K562 (cell line): ENCODE results near the gene ARID3C. TPM values are rescaled to one million over a fixed set of nuclear protein-coding genes. Genes with fewer than 3 reads are reported as not detected.

Experiments
- ARID3B ChIP-seq: fragments of 250-450 bp; sonication (Bioruptor Pico); IDR thresholded peaks from 2 replicates; pipeline ENCODE4 v1.4.0; 2020; ENCODE audit warnings: borderline replicate concordance
- ESRRB ChIP-seq: fragments of 250-450 bp; sonication (Bioruptor Pico); IDR thresholded peaks from 2 replicates; pipeline ENCODE4 v1.5.0; 2020; ENCODE audit warnings: mild to moderate bottlenecking, moderate library complexity, borderline replicate concordance
- NBN ChIP-seq: fragments of 450-650 bp; IDR thresholded peaks from 2 replicates; pipeline ENCODE4 v1.6.1; 2016; ENCODE audit warnings: low read depth, mild to moderate bottlenecking
- PHF20 ChIP-seq: fragments of 450-650 bp; IDR thresholded peaks from 2 replicates; pipeline ENCODE4 v1.6.1; 2018; ENCODE audit not compliant: partially characterized antibody
- PYGO2 ChIP-seq: fragments of 450-650 bp; IDR thresholded peaks from 2 replicates; pipeline ENCODE4 v1.6.1; 2016; ENCODE audit warnings: mild to moderate bottlenecking, missing genetic modification characterization, moderate library complexity, missing compliant biosample characterization
- RCOR1 ChIP-seq, 2 experiments: IDR thresholded peaks; 2 replicates each; pipeline ENCODE4 v1.6.1; 2012; ENCODE audit warnings: low read depth in 2 of 2, low read length in 2 of 2, borderline replicate concordance in 1 of 2, improper control_type of control experiment in 1 of 2
- SLC30A9 ChIP-seq: fragments of 250-450 bp; sonication (Bioruptor Pico); IDR thresholded peaks from 2 replicates; pipeline ENCODE4 v1.8.0; 2022; ENCODE audit warnings: mild to moderate bottlenecking, moderate library complexity
- SMARCE1 ChIP-seq: fragments of 450-650 bp; IDR thresholded peaks from 2 replicates; pipeline ENCODE4 v1.7.1; 2016; ENCODE audit warnings: mild to moderate bottlenecking
- SNRNP70 ChIP-seq: fragments of 200-400 bp; formaldehyde crosslinking; optimal IDR thresholded peaks from 2 replicates; pipeline ENCODE3; 2017; ENCODE audit warnings: low read depth, low read length
- SP1 ChIP-seq: sonication (generic); formaldehyde crosslinking; IDR thresholded peaks from 2 replicates; pipeline ENCODE4 v1.8.1; 2022; ENCODE audit warnings: mild to moderate bottlenecking, missing genetic modification reagents
- TBP ChIP-seq: optimal IDR thresholded peaks from 2 replicates; pipeline ENCODE3; 2011; ENCODE audit warnings: low read depth, low read length, improper control_type of control experiment
- ZBTB43 ChIP-seq: sonication (generic); formaldehyde crosslinking; IDR thresholded peaks from 2 replicates; pipeline ENCODE4 v1.8.0; 2023; ENCODE audit warnings: mild to moderate bottlenecking, missing genetic modification reagents
- ZNF133 ChIP-seq: fragments of 250-450 bp; sonication (Bioruptor Pico); IDR thresholded peaks from 2 replicates; pipeline ENCODE4 v1.4.0; 2020; ENCODE audit warnings: mild to moderate bottlenecking
- ZNF384 ChIP-seq: IDR thresholded peaks from 2 replicates; pipeline ENCODE4 v1.6.1; 2012; ENCODE audit warnings: low read depth, low read length, improper control_type of control experiment
- ZNF408 ChIP-seq: fragments of 250-450 bp; sonication (Bioruptor Pico); IDR thresholded peaks from 2 replicates; pipeline ENCODE4 v1.4.0; 2020; ENCODE audit warnings: low read depth, mild to moderate bottlenecking, moderate library complexity
- polyA plus RNA-seq, 8 experiments: library from polyadenylated mRNA; depleted of rRNA in 4 of 8; stranded (reverse) in 5 of 8; unstranded in 3 of 8; fragments of >200 nt; fragmentation: Nextera tagmentation in 2 of 8; fragmentation: Illumina TruSeq in 1 of 8; extraction: Ambion mirVana in 2 of 8; extraction: Trizol in 1 of 8; gene quantifications; 2 replicates each; pipeline versions ENCODE4 v1.2.1 to v1.2.3, GENCODE V29; 2011 to 2014; ENCODE audit warnings: inconsistent platforms in 1 of 8, missing spikeins in 1 of 8
- total RNA-seq, 7 experiments: library from RNA; depleted of rRNA in 6 of 7; stranded (reverse); fragments of >200 nt in 6 of 7; fragmentation: Illumina TruSeq in 2 of 7; extraction: Trizol in 2 of 7; gene quantifications; 2 replicates each; pipeline versions ENCODE4 v1.2.1 to v1.2.3, GENCODE V29; 2011 to 2021; ENCODE audit warnings: low replicate concordance in 1 of 7
- TF ChIP-seq, protein P1 (sequence below), 2 experiments: fragments of 450-650 bp in 1 of 2; sonication (generic) in 1 of 2; formaldehyde crosslinking in 1 of 2; IDR thresholded peaks; 2 replicates each; pipeline versions ENCODE4 v1.7.1 to v1.9.0; 2016 to 2022; ENCODE audit warnings: inconsistent platforms in 1 of 2, mild to moderate bottlenecking in 1 of 2, missing genetic modification reagents in 1 of 2

ARID3C gene
- total and polyA plus RNA-seq, 9 of the 15 experiments (the other 6 are each of a cell fraction or from before 2014, with no cell fraction given) = not detected

DNA sequence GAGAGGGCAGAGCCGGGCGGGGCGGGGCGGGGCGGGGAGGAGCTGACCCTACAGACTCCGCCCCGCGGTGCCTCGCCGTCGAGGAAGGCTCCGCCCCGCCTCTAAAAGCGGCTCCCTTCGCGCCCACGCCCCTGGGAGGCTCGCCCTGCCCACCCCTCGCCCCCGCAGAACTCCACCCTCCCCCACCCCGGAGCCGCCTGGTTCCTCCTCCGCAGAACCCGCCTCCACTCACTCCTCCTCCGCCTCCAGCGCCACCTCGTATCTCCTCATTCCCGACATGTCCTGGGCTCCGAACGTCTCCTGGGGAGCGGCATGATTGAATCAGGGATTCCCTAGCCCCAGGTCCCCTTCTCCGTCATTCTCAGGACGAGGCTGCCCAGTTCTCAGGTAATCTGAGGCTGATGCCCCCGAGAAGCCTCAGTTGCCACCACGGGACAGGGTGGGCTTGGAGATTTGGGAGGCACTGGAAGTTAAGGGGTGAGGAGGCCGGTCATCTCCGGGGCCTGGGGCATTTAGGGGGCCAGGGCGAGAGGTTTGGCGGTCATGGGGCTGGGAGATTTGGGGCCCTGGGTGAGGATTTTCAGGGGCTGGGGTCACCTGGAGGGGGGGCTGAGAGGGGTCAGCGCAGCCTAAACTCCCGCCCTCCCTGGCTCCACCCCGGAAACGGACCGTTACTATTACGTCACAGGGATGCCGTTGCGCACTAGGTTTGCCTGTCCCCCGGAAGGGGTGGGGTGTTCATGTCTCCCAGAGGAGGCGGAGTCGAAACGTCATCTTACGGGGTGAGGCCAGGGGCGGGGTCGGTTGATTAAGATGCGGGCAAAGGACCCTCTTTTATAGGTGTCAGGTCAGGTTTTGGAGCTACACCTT, 36.8 kb upstream of the ARID3C start (continued):
- TF ChIP-seq SNRNP70 = no peak
- peak in 1 of 2 experiments; percentile 26; a peak in 1 of 4 replicates for TF ChIP-seq RCOR1 (IDR thresholded peaks at IDR 0.05; ENCODE audit: borderline replicate concordance in 1 of 2, low read depth in 2 of 2, low read length in 2 of 2)
- TF ChIP-seq SP1 = peak; percentile 72
- no peak for TF ChIP-seq NBN
- no peak for TF ChIP-seq ZNF133
- TF ChIP-seq SLC30A9 = no peak
- peak; percentile 35; the same call in 1 of the 2 replicates for TF ChIP-seq SMARCE1
- no peak for TF ChIP-seq ZNF384
- TF ChIP-seq, protein P1, sequence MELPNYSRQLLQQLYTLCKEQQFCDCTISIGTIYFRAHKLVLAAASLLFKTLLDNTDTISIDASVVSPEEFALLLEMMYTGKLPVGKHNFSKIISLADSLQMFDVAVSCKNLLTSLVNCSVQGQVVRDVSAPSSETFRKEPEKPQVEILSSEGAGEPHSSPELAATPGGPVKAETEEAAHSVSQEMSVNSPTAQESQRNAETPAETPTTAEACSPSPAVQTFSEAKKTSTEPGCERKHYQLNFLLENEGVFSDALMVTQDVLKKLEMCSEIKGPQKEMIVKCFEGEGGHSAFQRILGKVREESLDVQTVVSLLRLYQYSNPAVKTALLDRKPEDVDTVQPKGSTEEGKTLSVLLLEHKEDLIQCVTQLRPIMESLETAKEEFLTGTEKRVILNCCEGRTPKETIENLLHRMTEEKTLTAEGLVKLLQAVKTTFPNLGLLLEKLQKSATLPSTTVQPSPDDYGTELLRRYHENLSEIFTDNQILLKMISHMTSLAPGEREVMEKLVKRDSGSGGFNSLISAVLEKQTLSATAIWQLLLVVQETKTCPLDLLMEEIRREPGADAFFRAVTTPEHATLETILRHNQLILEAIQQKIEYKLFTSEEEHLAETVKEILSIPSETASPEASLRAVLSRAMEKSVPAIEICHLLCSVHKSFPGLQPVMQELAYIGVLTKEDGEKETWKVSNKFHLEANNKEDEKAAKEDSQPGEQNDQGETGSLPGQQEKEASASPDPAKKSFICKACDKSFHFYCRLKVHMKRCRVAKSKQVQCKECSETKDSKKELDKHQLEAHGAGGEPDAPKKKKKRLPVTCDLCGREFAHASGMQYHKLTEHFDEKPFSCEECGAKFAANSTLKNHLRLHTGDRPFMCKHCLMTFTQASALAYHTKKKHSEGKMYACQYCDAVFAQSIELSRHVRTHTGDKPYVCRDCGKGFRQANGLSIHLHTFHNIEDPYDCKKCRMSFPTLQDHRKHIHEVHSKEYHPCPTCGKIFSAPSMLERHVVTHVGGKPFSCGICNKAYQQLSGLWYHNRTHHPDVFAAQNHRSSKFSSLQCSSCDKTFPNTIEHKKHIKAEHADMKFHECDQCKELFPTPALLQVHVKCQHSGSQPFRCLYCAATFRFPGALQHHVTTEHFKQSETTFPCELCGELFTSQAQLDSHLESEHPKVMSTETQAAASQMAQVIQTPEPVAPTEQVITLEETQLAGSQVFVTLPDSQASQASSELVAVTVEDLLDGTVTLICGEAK (IDR thresholded peaks at IDR 0.05) = peak; percentile 91
- TF ChIP-seq, protein P1 (CRISPR knock-in tag; IDR thresholded peaks at IDR 0.05) = no peak
- TF ChIP-seq ZNF408 (CRISPR knock-in tag) = no peak
- TF ChIP-seq ZBTB43 (CRISPR knock-in tag) = no peak
- no peak for TF ChIP-seq ESRRB (CRISPR knock-in tag)
- no peak for TF ChIP-seq PYGO2
- peak; percentile 46 for TF ChIP-seq TBP
- peak; percentile 33 for TF ChIP-seq PHF20
- no peak for TF ChIP-seq ARID3B
